Smooth muscle cell (in vitro differentiated cells): ENCODE measurements around the gene FXYD3. TPM values are rescaled to one million over a fixed set of nuclear protein-coding genes. Genes with fewer than 3 reads are reported as not detected.

ENCODE experiments used
- DNase-seq: peaks from one replicate; lab custom pipeline; 2025; ENCODE audit not compliant: unreplicated experiment; lab: John Stamatoyannopoulos, UW
- H2AFZ ChIP-seq: fragments of 200-600 bp; sonication (generic); 2 replicates; pipeline ENCODE4 v1.6.0; 2016; ENCODE audit warnings: antibody characterized with exemption, low read depth, mild to moderate bottlenecking
- H3F3A ChIP-seq: fragments of 200-600 bp; sonication (generic); 2 replicates; pipeline ENCODE4 v1.6.0; 2017; ENCODE audit warnings: antibody characterized with exemption, low read depth
- H3K27ac ChIP-seq: fragments of 200-600 bp; sonication (generic); 2 replicates; pipeline ENCODE4 v1.5.1; 2016; ENCODE audit warnings: low read depth, mild to moderate bottlenecking
- H3K27me3 ChIP-seq: fragments of 200-600 bp; sonication (generic); 2 replicates; pipeline ENCODE4 v1.6.1; 2016; ENCODE audit warnings: low read depth, mild to moderate bottlenecking
- H3K36me3 ChIP-seq: fragments of 200-600 bp; sonication (generic); 2 replicates; pipeline ENCODE4 v1.5.1; 2016; ENCODE audit warnings: low read depth
- H3K4me1 ChIP-seq: fragments of 200-600 bp; sonication (generic); 2 replicates; pipeline ENCODE4 v1.5.1; 2016; ENCODE audit warnings: low read depth
- H3K4me2 ChIP-seq: fragments of 200-600 bp; sonication (generic); 2 replicates; pipeline ENCODE4 v1.6.0; 2016; ENCODE audit warnings: mild to moderate bottlenecking
- H3K4me3 ChIP-seq: fragments of 200-600 bp; sonication (generic); 2 replicates; pipeline ENCODE4 v1.5.1; 2016; ENCODE audit warnings: mild to moderate bottlenecking
- H3K79me2 ChIP-seq: fragments of 200-600 bp; sonication (generic); 2 replicates; pipeline ENCODE4 v1.6.0; 2016; ENCODE audit warnings: low read depth, mild to moderate bottlenecking
- H3K9ac ChIP-seq: fragments of 200-600 bp; sonication (generic); 2 replicates; pipeline ENCODE4 v1.6.0; 2016; ENCODE audit warnings: low read depth
- H3K9me3 ChIP-seq: fragments of 200-600 bp; sonication (generic); replicated peaks from 2 replicates; pipeline ENCODE4 v1.5.1; 2016; ENCODE audit warnings: low read depth
- H4K20me1 ChIP-seq: fragments of 200-600 bp; sonication (generic); 2 replicates; pipeline ENCODE4 v1.6.0; 2016; ENCODE audit warnings: low read depth
- CTCF ChIP-seq: fragments of 200-600 bp; sonication (generic); IDR thresholded peaks from 2 replicates; pipeline ENCODE4 v1.5.1; 2017; ENCODE audit warnings: borderline replicate concordance, mild to moderate bottlenecking, antibody characterized with exemption; ENCODE audit not compliant: insufficient read depth, poor library complexity, severe bottlenecking
- WGBS: methylation state at CpG from one replicate; pipeline ENCODE4 v1.1.7; 2016; ENCODE audit warnings: low lambda C conversion rate; 5-methylcytosine and 5-hydroxymethylcytosine counted together
- polyA plus RNA-seq: library from polyadenylated mRNA; unstranded; fragments of >200 nt; fragmentation: Nextera tagmentation; extraction: Ambion mirVana; gene quantifications from 2 replicates; pipeline ENCODE4 v1.2.1, GENCODE V29; 2016
- total RNA-seq: library from RNA; depleted of rRNA; stranded (reverse); fragments of >200 nt; gene quantifications from 2 replicates; pipeline ENCODE4 v1.2.3, GENCODE V29; 2014

FXYD3 gene
- total and polyA plus RNA-seq, 2 experiments from 2014 or later, result 23.0 to 37.0 TPM

GRCh38 chr19:35123573-35123972 lies 8.0 kb downstream of the FXYD3 start:
- Histone ChIP-seq H3K4me3 (no peak overlapping the region), H2AFZ (no peak overlapping the region), H4K20me1 (no peaks in the 10 kb centered on the region), H3K4me1 (peaks cover 10% of the 10 kb centered on the region), H3K9ac (no peak overlapping the region), H3K9me3 (no peaks in the 10 kb centered on the region), H3K4me2 (no peak overlapping the region), H3K27ac (no peak overlapping the region), H3K36me3 (no peaks in the 10 kb centered on the region), H3F3A (no peaks in the 10 kb centered on the region), H3K27me3 (no peaks in the 10 kb centered on the region), H3K79me2 (no peaks in the 10 kb centered on the region)
- 93% methylated on average over 5 of the region's 5 CpGs for WGBS
- no peak for TF ChIP-seq CTCF
- DNase-seq, result no peak

GRCh38 chr19:35124098-35125060 lies 8.8 kb downstream of the FXYD3 start:
- Histone ChIP-seq H3K4me3 (peak overlapping the region; percentile 21), H3K4me1 (peaks cover 10% of the 10 kb centered on the region), H3K9me3 (no peaks in the 10 kb centered on the region), H3K27ac (no peak overlapping the region), H3K27me3 (no peaks in the 10 kb centered on the region), H3K9ac (no peak overlapping the region), H3K4me2 (peak overlapping the region; percentile 69), H4K20me1 (no peaks in the 10 kb centered on the region), H3K79me2 (no peaks in the 10 kb centered on the region), H2AFZ (peak overlapping the region; percentile 48), H3F3A (no peaks in the 10 kb centered on the region), H3K36me3 (no peaks in the 10 kb centered on the region)
- no peak for DNase-seq
- TF ChIP-seq CTCF, result no peak
- 76% methylated on average over 42 of the region's 42 CpGs for WGBS

GRCh38 chr19:35125270-35125717 lies 9.7 kb downstream of the FXYD3 start:
- H3K36me3 ChIP-seq, result no peaks in the 10 kb centered on the region
- H3K4me3 ChIP-seq, result no peak overlapping the region
- no peaks in the 10 kb centered on the region for H3K79me2 ChIP-seq
- H3K9me3 ChIP-seq, result no peaks in the 10 kb centered on the region
- H3F3A ChIP-seq, result no peaks in the 10 kb centered on the region
- no peak overlapping the region for H3K27ac ChIP-seq
- H2AFZ ChIP-seq, result no peak overlapping the region
- no peak for TF ChIP-seq CTCF
- no peaks in the 10 kb centered on the region for H4K20me1 ChIP-seq
- H3K4me2 ChIP-seq, result no peak overlapping the region
- DNase-seq, result no peak
- 95% methylated on average over 18 of the region's 19 CpGs for WGBS
- peaks cover 10% of the 10 kb centered on the region for H3K4me1 ChIP-seq
- H3K9ac ChIP-seq, result no peak overlapping the region
- no peaks in the 10 kb centered on the region for H3K27me3 ChIP-seq
